Heart left ventricle (tissue), 16 donors: ENCODE measurements around the gene PIGV. TPM values are rescaled to one million over a fixed set of nuclear protein-coding genes. Genes with fewer than 3 reads are reported as not detected.
A peak's percentile ranks its signal among the peaks of the same experiment; 100 is the strongest.

Source experiments
- ATAC-seq, 4 donors: fragments of 200-7000 bp; cut with Tn5 transposase; one replicate each; pipeline ENCODE4 v1.9.1; 2020 to 2022; ENCODE audit warnings: moderate library complexity in 4 of 4, mild to moderate bottlenecking in 3 of 4, moderate number of reproducible peaks in 1 of 4
- DNase-seq, 5 donors: peaks; one replicate each; pipeline ENCODE4 v3.0.0-alpha.2; 2020
- H3K27ac ChIP-seq, 12 donors: fragments of 200-600 bp; sonication (generic) in 4 of 12; one replicate each; pipeline versions ENCODE4 v1.5.0 to v1.8.0; 2016 to 2022; ENCODE audit warnings: mild to moderate bottlenecking in 2 of 12
- H3K27me3 ChIP-seq, 9 donors: fragments of 200-600 bp; sonication (generic) in 2 of 9; one replicate each; pipeline versions ENCODE4 v1.5.1 to v1.8.0; 2016 to 2022; ENCODE audit warnings: mild to moderate bottlenecking in 3 of 9
- H3K36me3 ChIP-seq, 9 donors: fragments of 200-600 bp; sonication (generic) in 2 of 9; one replicate each; pipeline versions ENCODE4 v1.5.0 to v1.8.0; 2018 to 2022; ENCODE audit warnings: mild to moderate bottlenecking in 2 of 9
- H3K4me1 ChIP-seq, 12 donors: fragments of 200-600 bp; sonication (generic) in 4 of 12; one replicate each; pipeline versions ENCODE4 v1.5.0 to v1.8.0; 2016 to 2022; ENCODE audit warnings: mild to moderate bottlenecking in 3 of 12
- H3K4me3 ChIP-seq, 12 donors: fragments of 200-600 bp; sonication (generic) in 4 of 12; one replicate each; pipeline versions ENCODE4 v1.5.0 to v1.8.0; 2017 to 2022; ENCODE audit warnings: mild to moderate bottlenecking in 9 of 12, moderate library complexity in 4 of 12
- H3K9me3 ChIP-seq, 12 donors: fragments of 200-600 bp; sonication (generic) in 4 of 12; one replicate each; pipeline versions ENCODE4 v1.5.0 to v1.8.0; 2016 to 2022; ENCODE audit warnings: mild to moderate bottlenecking in 1 of 12
- CTCF ChIP-seq, 12 donors: fragments of 200-600 bp; sonication (generic) in 4 of 12; IDR thresholded peaks; one replicate each; pipeline versions ENCODE4 v1.5.0 to v1.8.0; 2018 to 2022; ENCODE audit warnings: antibody characterized with exemption in 12 of 12, mild to moderate bottlenecking in 5 of 12
- POLR2A ChIP-seq, 2 donors: fragments of 450-650 bp; IDR thresholded peaks; one replicate each; pipeline ENCODE4 v1.6.1; 2017; ENCODE audit warnings: antibody characterized with exemption in 2 of 2, mild to moderate bottlenecking in 2 of 2, moderate library complexity in 2 of 2
- WGBS, 4 donors: extraction: QIAGEN DNeasy Blood & Tissue Kit in 2 of 4; methylation state at CpG; one replicate each; pipeline versions ENCODE4 v1.1.5 to v1.1.7; 2013 to 2018; 5-methylcytosine and 5-hydroxymethylcytosine counted together
- intact Hi-C, 10 donors: fragments of 100-400 bp; cut with DNase I; formaldehyde crosslinking; loops; one replicate each; pipeline versions ENCODE4 v1.11.1 to v1.14.2; 2022
- polyA plus RNA-seq, 2 donors: library from polyadenylated mRNA; stranded (reverse); fragments of 200-250 nt; gene quantifications; one replicate each; pipeline ENCODE4 v1.2.3, GENCODE V29; 2013
- total RNA-seq, 9 donors: library from RNA; depleted of rRNA in 2 of 9; stranded (reverse); fragments of >200 nt in 2 of 9; fragmentation: NEBNext Ultra II Directional in 3 of 9; extraction: Animal tissue kit (Norgen Biotek cat#: 25700) in 3 of 9; gene quantifications; one replicate each; pipeline versions ENCODE4 v1.1.0 to v1.2.4, GENCODE V29; 2016 to 2023
- donor health status: ischemic (EF 13 %, LVEDD 7.1; RV severe dilation, severe dysfunction).
- donor health status: healthy with polysubstance abuse.
- donor health status: DM: no; HTN: yes; CAD: no.
- donor health status: DM: no; HTN: no; CAD: no.
- donor health status: ischemic (EF 25% LVEDD 6.9; RV normal size, moderate dysfunction).
- donor health status: ischemic (EF 25% LVEDD 5.7; RV mildly dilated, moderate dysfunction).
- donor health status: healthy.
- donor health status: DM: yes; HTN: yes; CAD: no.
- donor health status: ischemic (EF 35%, LVEDD 5.7; RV mildly dilated, moderate dysfunction).
- donor health status: nonischemic (EF 11% LVEDD 7.7; RV severe dilation, severe dysfunction).
- donor health status: DM: yes; HTN: yes; CAD: no.
- donor health status: PGD.
- donor health status: ischemic (EF 29% LVEDD 5.4; RV normal size, mild dysfunction).
- donor health status: nonischemic (EF 23%, LVEDD 6.1; RV moderate dilation, normal function).

PIGV gene
- total and polyA plus RNA-seq, 11 donors: 2.7 to 8.8 (median 5.3) TPM

GRCh38 chr1:26826261-26827105, 38.7 kb downstream of the PIGV start, which contains the start of gene ZDHHC18:
TSS of gene ZDHHC18 (plus strand) at chr1:26826688. CDS start at chr1:26826805, 117 bp downstream.
- DNase-seq (peak; percentile 70 to 88 (median 78)), ATAC-seq (peak; percentile 47 to 89 (median 76))
- H3K9me3 ChIP-seq: no peaks in the 10 kb centered on the region
- intact Hi-C loops: no loop called here
- peaks cover 0 to 11% (median 0%) of the 10 kb centered on the region in 9 donors for H3K36me3 ChIP-seq
- peak within 1 kb of the TSS; percentile 43 to 87 (median 80) for H3K27ac ChIP-seq
- peak within 1 kb of the TSS; percentile 43 to 98 (median 79) for H3K4me3 ChIP-seq
- no peaks in the 10 kb centered on the region for H3K27me3 ChIP-seq
- peaks cover 8 to 48% (median 29%) of the 10 kb centered on the region in 12 donors for H3K4me1 ChIP-seq
- WGBS, 4 donors: 1 to 2% (median 1%) methylated on average over 21 to 107 of the region's 107 CpGs
- TF ChIP-seq CTCF (IDR thresholded peaks at IDR 0.05) (peak in 11 of 12 donors; percentile 19 to 74 (median 43)), POLR2A (IDR thresholded peaks at IDR 0.05) (no peak)

GRCh38 chr1:26827106-26827604, 39.4 kb downstream of the PIGV start:
- TF ChIP-seq CTCF (IDR thresholded peaks at IDR 0.05) (no peak), POLR2A (IDR thresholded peaks at IDR 0.05) (no peak)
- no peaks in the 10 kb centered on the region for H3K9me3 ChIP-seq
- peak overlapping the region in 11 of 12 donors; percentile 51 to 87 (median 79) for H3K27ac ChIP-seq
- peak in 1 of 4 donors; percentile 2 for ATAC-seq
- DNase-seq: no peak
- intact Hi-C loops: no loop called here
- H3K4me1 ChIP-seq: peaks cover 8 to 45% (median 29%) of the 10 kb centered on the region in 12 donors
- H3K4me3 ChIP-seq: peak overlapping the region; percentile 43 to 98 (median 79)
- H3K36me3 ChIP-seq: peaks cover 0 to 17% (median 5%) of the 10 kb centered on the region in 9 donors
- no peaks in the 10 kb centered on the region for H3K27me3 ChIP-seq
- WGBS, 4 donors: 4 to 8% (median 6%) methylated on average over 12 to 17 of the region's 17 CpGs

GRCh38 chr1:26827663-26828062, 39.9 kb downstream of the PIGV start:
- WGBS, 4 donors: 22 to 31% (median 29%) methylated on average over 11 of the region's 11 CpGs

More at GRCh38 chr1:26827663-26828062, 39.9 kb downstream of the PIGV start:
- intact Hi-C loops: no loop called here
- Histone ChIP-seq H3K36me3 (peaks cover 0 to 22% (median 10%) of the 10 kb centered on the region in 9 donors), H3K27me3 (no peaks in the 10 kb centered on the region), H3K4me3 (peak overlapping the region; percentile 43 to 98 (median 79)), H3K4me1 (peaks cover 8 to 48% (median 29%) of the 10 kb centered on the region in 12 donors), H3K9me3 (no peaks in the 10 kb centered on the region), H3K27ac (peak overlapping the region in 10 of 12 donors; percentile 25 to 87 (median 76))
- ATAC-seq (peak in 1 of 4 donors; percentile 35), DNase-seq (no peak)
- TF ChIP-seq CTCF (IDR thresholded peaks at IDR 0.05) (no peak), POLR2A (IDR thresholded peaks at IDR 0.05) (no peak)
